ENCODE measurements around the gene MINDY4.

DNA sequence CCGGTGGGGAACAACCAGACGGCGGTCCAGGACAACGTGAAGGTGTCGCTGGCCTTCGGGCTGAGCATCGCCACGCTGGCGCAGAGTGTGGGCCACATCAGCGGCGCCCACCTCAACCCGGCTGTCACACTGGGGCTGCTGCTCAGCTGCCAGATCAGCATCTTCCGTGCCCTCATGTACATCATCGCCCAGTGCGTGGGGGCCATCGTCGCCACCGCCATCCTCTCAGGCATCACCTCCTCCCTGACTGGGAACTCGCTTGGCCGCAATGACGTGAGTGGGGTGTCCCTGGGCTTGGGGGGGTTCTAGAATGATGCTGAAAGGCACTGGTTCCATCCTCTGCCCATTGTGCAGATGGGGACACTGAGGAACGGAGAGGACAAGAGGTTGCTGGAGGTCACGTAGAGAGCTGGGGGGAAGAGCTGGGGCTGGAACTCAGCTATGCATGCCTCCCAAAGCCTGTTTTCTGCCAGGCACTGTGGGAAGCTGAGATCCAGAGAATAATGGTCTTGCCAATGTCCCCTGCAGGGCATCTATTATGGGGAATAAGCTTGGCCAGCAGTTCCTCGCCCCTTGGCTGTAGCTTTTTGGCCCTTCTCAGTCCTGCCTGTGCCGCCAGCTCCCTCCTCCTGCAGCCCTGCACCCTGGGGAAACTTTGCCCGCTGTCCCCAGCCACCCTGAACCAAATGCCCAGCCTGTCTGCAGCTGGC lies 141.0 kb downstream of the MINDY4 start:
- TF ChIP-seq, protein P1, sequence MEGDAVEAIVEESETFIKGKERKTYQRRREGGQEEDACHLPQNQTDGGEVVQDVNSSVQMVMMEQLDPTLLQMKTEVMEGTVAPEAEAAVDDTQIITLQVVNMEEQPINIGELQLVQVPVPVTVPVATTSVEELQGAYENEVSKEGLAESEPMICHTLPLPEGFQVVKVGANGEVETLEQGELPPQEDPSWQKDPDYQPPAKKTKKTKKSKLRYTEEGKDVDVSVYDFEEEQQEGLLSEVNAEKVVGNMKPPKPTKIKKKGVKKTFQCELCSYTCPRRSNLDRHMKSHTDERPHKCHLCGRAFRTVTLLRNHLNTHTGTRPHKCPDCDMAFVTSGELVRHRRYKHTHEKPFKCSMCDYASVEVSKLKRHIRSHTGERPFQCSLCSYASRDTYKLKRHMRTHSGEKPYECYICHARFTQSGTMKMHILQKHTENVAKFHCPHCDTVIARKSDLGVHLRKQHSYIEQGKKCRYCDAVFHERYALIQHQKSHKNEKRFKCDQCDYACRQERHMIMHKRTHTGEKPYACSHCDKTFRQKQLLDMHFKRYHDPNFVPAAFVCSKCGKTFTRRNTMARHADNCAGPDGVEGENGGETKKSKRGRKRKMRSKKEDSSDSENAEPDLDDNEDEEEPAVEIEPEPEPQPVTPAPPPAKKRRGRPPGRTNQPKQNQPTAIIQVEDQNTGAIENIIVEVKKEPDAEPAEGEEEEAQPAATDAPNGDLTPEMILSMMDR (IDR thresholded peaks at IDR 0.05) = no peak
- TF ChIP-seq POLR2A (IDR thresholded peaks at IDR 0.05) = no peak

Data from right lobe of liver (tissue), 4 donors.